Heart left ventricle (tissue), 16 donors: Measurements from ENCODE around the gene KLHL6. TPM values are rescaled to one million over a fixed set of nuclear protein-coding genes. Genes with fewer than 3 reads are reported as not detected.

Experiments used
- ATAC-seq, 4 donors: fragments of 200-7000 bp; cut with Tn5 transposase; one replicate each; pipeline ENCODE4 v1.9.1; 2020 to 2022; ENCODE audit warnings: moderate library complexity in 4 of 4, mild to moderate bottlenecking in 3 of 4, moderate number of reproducible peaks in 1 of 4
- DNase-seq, 5 donors: peaks; one replicate each; pipeline ENCODE4 v3.0.0-alpha.2; 2020
- H3K27ac ChIP-seq, 12 donors: fragments of 200-600 bp; sonication (generic) in 4 of 12; one replicate each; pipeline versions ENCODE4 v1.5.0 to v1.8.0; 2016 to 2022; ENCODE audit warnings: mild to moderate bottlenecking in 2 of 12
- H3K27me3 ChIP-seq, 9 donors: fragments of 200-600 bp; sonication (generic) in 2 of 9; one replicate each; pipeline versions ENCODE4 v1.5.1 to v1.8.0; 2016 to 2022; ENCODE audit warnings: mild to moderate bottlenecking in 3 of 9
- H3K36me3 ChIP-seq, 9 donors: fragments of 200-600 bp; sonication (generic) in 2 of 9; one replicate each; pipeline versions ENCODE4 v1.5.0 to v1.8.0; 2018 to 2022; ENCODE audit warnings: mild to moderate bottlenecking in 2 of 9
- H3K4me1 ChIP-seq, 12 donors: fragments of 200-600 bp; sonication (generic) in 4 of 12; one replicate each; pipeline versions ENCODE4 v1.5.0 to v1.8.0; 2016 to 2022; ENCODE audit warnings: mild to moderate bottlenecking in 3 of 12
- H3K4me3 ChIP-seq, 12 donors: fragments of 200-600 bp; sonication (generic) in 4 of 12; one replicate each; pipeline versions ENCODE4 v1.5.0 to v1.8.0; 2017 to 2022; ENCODE audit warnings: mild to moderate bottlenecking in 9 of 12, moderate library complexity in 4 of 12
- H3K9me3 ChIP-seq, 12 donors: fragments of 200-600 bp; sonication (generic) in 4 of 12; one replicate each; pipeline versions ENCODE4 v1.5.0 to v1.8.0; 2016 to 2022; ENCODE audit warnings: mild to moderate bottlenecking in 1 of 12
- POLR2A ChIP-seq, 2 donors: fragments of 450-650 bp; IDR thresholded peaks; one replicate each; pipeline ENCODE4 v1.6.1; 2017; ENCODE audit warnings: antibody characterized with exemption in 2 of 2, mild to moderate bottlenecking in 2 of 2, moderate library complexity in 2 of 2
- WGBS, 4 donors: extraction: QIAGEN DNeasy Blood & Tissue Kit in 2 of 4; methylation state at CpG; one replicate each; pipeline versions ENCODE4 v1.1.5 to v1.1.7; 2013 to 2018; 5-methylcytosine and 5-hydroxymethylcytosine counted together
- intact Hi-C, 10 donors: fragments of 100-400 bp; cut with DNase I; formaldehyde crosslinking; loops; one replicate each; pipeline versions ENCODE4 v1.11.1 to v1.14.2; 2022
- polyA plus RNA-seq, 2 donors: library from polyadenylated mRNA; stranded (reverse); fragments of 200-250 nt; gene quantifications; one replicate each; pipeline ENCODE4 v1.2.3, GENCODE V29; 2013
- total RNA-seq, 9 donors: library from RNA; depleted of rRNA in 2 of 9; stranded (reverse); fragments of >200 nt in 2 of 9; fragmentation: NEBNext Ultra II Directional in 3 of 9; extraction: Animal tissue kit (Norgen Biotek cat#: 25700) in 3 of 9; gene quantifications; one replicate each; pipeline versions ENCODE4 v1.1.0 to v1.2.4, GENCODE V29; 2016 to 2023
- TF ChIP-seq, protein P1 (sequence below), 12 donors: fragments of 200-600 bp; sonication (generic) in 4 of 12; IDR thresholded peaks; one replicate each; pipeline versions ENCODE4 v1.5.0 to v1.8.0; 2018 to 2022; ENCODE audit warnings: antibody characterized with exemption in 12 of 12, mild to moderate bottlenecking in 5 of 12
- donor health status: ischemic (EF 13 %, LVEDD 7.1; RV severe dilation, severe dysfunction).
- donor health status: healthy with polysubstance abuse.
- donor health status: DM: no; HTN: yes; CAD: no.
- donor health status: DM: no; HTN: no; CAD: no.
- donor health status: ischemic (EF 25% LVEDD 6.9; RV normal size, moderate dysfunction).
- donor health status: ischemic (EF 25% LVEDD 5.7; RV mildly dilated, moderate dysfunction).
- donor health status: healthy.
- donor health status: DM: yes; HTN: yes; CAD: no.
- donor health status: ischemic (EF 35%, LVEDD 5.7; RV mildly dilated, moderate dysfunction).
- donor health status: nonischemic (EF 11% LVEDD 7.7; RV severe dilation, severe dysfunction).
- donor health status: DM: yes; HTN: yes; CAD: no.
- donor health status: PGD.
- donor health status: ischemic (EF 29% LVEDD 5.4; RV normal size, mild dysfunction).
- donor health status: nonischemic (EF 23%, LVEDD 6.1; RV moderate dilation, normal function).

KLHL6 gene
- total and polyA plus RNA-seq, 11 donors, result 0.46 to 8.1 (median 0.83) TPM

DNA sequence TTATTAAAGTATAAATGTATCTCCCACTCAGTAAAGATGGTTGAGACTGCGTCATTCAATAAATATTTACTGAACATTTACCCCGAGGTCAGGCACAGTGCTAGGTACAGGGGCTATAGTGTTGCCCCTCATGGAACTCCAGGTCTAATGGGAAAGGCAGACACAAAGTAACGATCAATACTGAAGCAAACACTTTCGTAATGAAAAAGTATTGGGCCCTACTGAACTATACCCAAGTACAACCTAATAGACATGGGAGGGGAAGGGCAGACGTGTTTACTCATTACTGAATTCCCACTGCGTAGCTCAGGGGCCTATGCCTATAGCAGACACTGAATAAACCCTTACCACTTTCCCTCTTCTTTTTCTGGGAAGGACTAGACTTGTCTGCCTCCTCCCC, 56.9 kb downstream of the KLHL6 start:
- intact Hi-C loops, result no loop called here
- Histone ChIP-seq H3K4me3 (no peak overlapping the region), H3K27ac (no peak overlapping the region), H3K9me3 (peaks cover 0 to 6% (median 0%) of the 10 kb centered on the region in 12 donors), H3K4me1 (peaks cover 0 to 4% (median 0%) of the 10 kb centered on the region in 12 donors), H3K36me3 (peaks cover 0 to 42% (median 0%) of the 10 kb centered on the region in 9 donors), H3K27me3 (no peaks in the 10 kb centered on the region)
- WGBS, 4 donors, result 81 to 97% (median 93%) methylated on average over 6 of the region's 6 CpGs
- no peak for DNase-seq
- no peak for TF ChIP-seq POLR2A (IDR thresholded peaks at IDR 0.05)
- TF ChIP-seq, protein P1, sequence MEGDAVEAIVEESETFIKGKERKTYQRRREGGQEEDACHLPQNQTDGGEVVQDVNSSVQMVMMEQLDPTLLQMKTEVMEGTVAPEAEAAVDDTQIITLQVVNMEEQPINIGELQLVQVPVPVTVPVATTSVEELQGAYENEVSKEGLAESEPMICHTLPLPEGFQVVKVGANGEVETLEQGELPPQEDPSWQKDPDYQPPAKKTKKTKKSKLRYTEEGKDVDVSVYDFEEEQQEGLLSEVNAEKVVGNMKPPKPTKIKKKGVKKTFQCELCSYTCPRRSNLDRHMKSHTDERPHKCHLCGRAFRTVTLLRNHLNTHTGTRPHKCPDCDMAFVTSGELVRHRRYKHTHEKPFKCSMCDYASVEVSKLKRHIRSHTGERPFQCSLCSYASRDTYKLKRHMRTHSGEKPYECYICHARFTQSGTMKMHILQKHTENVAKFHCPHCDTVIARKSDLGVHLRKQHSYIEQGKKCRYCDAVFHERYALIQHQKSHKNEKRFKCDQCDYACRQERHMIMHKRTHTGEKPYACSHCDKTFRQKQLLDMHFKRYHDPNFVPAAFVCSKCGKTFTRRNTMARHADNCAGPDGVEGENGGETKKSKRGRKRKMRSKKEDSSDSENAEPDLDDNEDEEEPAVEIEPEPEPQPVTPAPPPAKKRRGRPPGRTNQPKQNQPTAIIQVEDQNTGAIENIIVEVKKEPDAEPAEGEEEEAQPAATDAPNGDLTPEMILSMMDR (IDR thresholded peaks at IDR 0.05), result no peak
- ATAC-seq, result no peak

DNA sequence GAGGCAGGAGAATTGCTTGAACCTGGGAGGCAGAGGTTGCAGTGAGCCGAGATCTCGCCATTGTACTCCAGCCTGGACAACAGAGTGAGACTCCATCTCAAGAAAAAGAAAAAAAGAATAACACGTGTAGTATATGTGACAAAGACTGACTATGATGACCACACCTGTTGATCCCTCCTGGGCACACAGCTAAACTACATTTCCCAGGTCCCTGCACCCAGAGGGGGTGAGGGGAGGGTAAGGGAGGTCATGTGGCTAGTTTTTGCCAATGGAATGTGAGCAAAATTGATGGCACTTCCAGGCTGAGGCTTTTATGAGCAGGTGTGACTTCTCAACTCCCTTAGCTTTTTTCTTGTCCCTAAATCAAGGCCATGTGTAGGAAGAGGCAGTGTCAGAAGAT, 58.2 kb downstream of the KLHL6 start:
- Histone ChIP-seq H3K27me3 (no peaks in the 10 kb centered on the region), H3K4me3 (no peak overlapping the region), H3K27ac (no peak overlapping the region), H3K9me3 (peaks cover 0 to 6% (median 0%) of the 10 kb centered on the region in 12 donors), H3K36me3 (peaks cover 0 to 46% (median 0%) of the 10 kb centered on the region in 9 donors), H3K4me1 (no peaks in the 10 kb centered on the region)
- intact Hi-C loops, result no loop called here
- TF ChIP-seq POLR2A (IDR thresholded peaks at IDR 0.05), result no peak
- TF ChIP-seq, protein P1 (IDR thresholded peaks at IDR 0.05), result no peak
- ATAC-seq, result no peak
- DNase-seq, result no peak
- WGBS, 4 donors, result 87 to 98% (median 96%) methylated on average over 3 of the region's 3 CpGs

DNA sequence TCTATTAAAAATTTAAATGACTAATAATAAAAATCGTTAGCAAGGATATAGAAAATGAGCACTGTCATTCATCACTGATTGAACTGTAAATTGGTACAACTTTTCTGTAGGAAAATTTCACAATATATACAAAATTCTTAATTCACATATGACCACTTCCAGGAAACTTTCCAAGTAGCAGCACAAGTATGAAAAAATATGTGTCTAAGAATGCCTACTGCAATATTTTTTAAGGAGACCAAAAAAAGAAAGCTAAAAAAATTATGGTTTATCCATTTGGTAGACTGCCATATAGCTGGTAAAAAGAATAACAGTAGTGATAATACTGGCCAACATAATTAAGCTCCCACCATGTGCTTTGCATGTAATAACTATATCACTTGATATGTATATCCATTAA, 59.2 kb downstream of the KLHL6 start:
- WGBS, 4 donors, result 88 to 100% (median 94%) methylated on average over 1 of the region's 1 CpG
- no peak for DNase-seq
- Histone ChIP-seq H3K36me3 (peaks cover 0 to 54% (median 0%) of the 10 kb centered on the region in 9 donors), H3K4me3 (no peak overlapping the region), H3K4me1 (no peaks in the 10 kb centered on the region), H3K27me3 (no peaks in the 10 kb centered on the region), H3K9me3 (peaks cover 0 to 6% (median 0%) of the 10 kb centered on the region in 12 donors), H3K27ac (no peak overlapping the region)
- TF ChIP-seq, protein P1 (IDR thresholded peaks at IDR 0.05), result no peak
- TF ChIP-seq POLR2A (IDR thresholded peaks at IDR 0.05), result no peak
- no peak for ATAC-seq
- intact Hi-C loops, result no loop called here

DNA sequence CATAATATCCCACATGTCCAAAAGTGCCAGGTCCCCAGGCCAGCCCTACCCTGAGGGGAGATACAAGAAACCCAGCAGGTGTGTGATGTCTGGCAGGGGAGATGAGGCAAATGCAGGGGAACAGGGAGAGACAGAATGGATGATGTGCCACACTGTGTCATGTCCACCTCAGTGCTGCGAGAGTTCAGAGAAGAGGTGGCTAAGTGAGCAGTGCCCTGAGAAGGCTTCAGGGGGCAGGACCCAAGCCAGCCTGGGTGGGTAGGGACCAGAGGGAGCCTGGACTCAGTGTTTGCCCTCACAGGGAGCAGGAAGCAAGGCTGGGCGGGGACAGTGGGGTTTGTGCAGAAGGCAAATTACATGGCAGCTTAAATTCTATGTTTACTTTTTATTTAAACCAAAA, 61.2 kb downstream of the KLHL6 start:
- H3K27me3 ChIP-seq, result no peaks in the 10 kb centered on the region
- H3K4me1 ChIP-seq, result peaks cover 0 to 14% (median 7%) of the 10 kb centered on the region in 12 donors
- TF ChIP-seq POLR2A (IDR thresholded peaks at IDR 0.05), result no peak
- TF ChIP-seq, protein P1 (IDR thresholded peaks at IDR 0.05), result no peak
- peaks cover 0 to 6% (median 0%) of the 10 kb centered on the region in 12 donors for H3K9me3 ChIP-seq
- DNase-seq (no peak), ATAC-seq (no peak)
- no peak overlapping the region for H3K27ac ChIP-seq
- H3K36me3 ChIP-seq, result peaks cover 0 to 39% (median 0%) of the 10 kb centered on the region in 9 donors
- intact Hi-C loops, result no loop called here
- 87 to 98% (median 89%) methylated on average over 2 of the region's 2 CpGs for WGBS, 4 donors
- H3K4me3 ChIP-seq, result no peak overlapping the region
